NCI-H2107 treated with DMSO at 0.1 percent for 48 hours (cell line): ENCODE results near the gene SMIM27.
A peak's percentile ranks its signal among the peaks of the same experiment; 100 is the strongest.
"Not testable (repeated sequence)": the region's sequence is repeated elsewhere in the genome, so short reads cannot be mapped to it uniquely, and the experiment has no call there.

ENCODE experiments used
- DNase-seq: peaks from one replicate; lab custom pipeline; 2025; ENCODE audit not compliant: unreplicated experiment; lab: John Stamatoyannopoulos, UW

Gene SMIM27, protein sequence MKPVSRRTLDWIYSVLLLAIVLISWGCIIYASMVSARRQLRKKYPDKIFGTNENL

DNA sequence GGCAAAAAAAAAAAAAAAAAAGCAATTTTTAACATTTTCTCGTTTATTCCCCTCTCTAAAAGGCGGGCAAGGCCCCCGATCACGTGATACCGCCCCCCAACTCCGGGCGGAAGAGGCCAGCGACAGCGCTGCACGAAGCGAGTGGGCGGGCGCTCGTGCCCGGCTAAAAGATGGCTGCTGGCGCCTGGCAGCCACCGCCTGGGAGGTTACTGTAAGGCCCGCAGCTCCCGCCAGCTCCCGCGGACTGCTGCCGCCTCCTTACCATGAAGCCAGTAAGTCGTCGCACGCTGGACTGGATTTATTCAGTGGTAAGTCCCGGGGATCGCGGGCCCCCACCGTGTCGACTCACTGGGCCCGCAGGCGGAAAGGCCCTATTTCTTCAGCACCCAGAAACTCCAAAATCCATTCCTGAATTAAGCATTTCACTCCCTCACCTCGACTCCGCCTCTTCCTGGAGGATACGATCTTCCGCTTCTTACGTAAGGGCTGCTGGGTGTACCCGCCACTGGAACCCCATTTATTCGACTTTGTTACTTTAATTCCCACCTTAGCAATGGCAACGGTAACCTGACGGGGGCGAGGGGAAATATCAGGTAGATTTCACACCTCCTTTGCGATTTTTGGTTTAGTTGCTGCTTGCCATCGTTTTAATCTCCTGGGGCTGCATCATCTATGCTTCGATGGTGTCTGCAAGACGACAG, at the start of gene SMIM27, which contains the start of gene TOPORS:
Gene SMIM27 (plus strand): TSS at position 156 of the 701 bp plus-strand sequence. CDS start 108 bp downstream, at position 264.
Gene TOPORS (minus strand): TSS at position 415 of the 701 bp plus-strand sequence. CDS start 150 bp downstream, at position 265.
- DNase-seq, result peak; percentile 92

DNA sequence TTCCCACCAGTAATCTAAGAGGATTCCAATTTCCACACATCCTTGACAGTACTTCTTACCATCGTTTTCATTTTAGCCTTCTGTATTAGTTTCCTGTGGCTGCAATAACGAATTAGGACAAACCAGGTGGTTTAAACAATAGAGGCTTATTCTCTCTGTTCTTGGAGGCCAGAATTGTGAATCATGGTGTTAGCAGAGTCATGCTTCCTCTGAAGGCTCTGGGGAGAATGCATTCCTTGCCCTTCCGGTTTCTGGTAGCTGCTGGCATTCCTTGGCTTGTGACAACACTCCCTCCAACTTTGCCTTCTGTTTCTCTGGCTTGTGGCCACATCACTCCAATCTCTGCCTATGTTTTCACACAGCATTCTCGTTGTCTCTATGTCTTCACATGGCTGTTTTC, 49.7 kb upstream of the SMIM27 start:
- DNase-seq, result no peak

GRCh38 chr9:32503008-32503407, 49.1 kb upstream of the SMIM27 start:
- DNase-seq, result no peak

DNA sequence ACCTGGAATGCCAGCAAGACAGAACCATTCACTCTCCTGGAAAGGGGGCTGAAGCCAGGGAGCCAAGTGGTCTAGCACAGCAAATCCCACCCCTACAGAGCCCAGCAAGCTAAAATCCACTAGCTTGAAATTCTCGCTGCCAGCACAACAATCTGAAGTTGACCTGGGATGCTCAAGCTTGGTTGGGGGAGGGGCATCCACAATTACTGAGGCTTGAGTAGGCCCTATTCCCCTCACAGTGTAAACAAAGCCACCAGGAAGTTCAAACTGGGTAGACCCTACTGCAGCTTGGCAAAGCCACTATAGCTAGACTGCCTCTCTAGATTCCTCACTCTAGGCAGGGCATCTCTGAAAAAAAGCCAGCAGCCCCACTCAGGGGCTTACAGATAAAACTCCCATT, 43.4 kb upstream of the SMIM27 start:
- DNase-seq, result no peak

GRCh38 chr9:32516241-32516640, 35.9 kb upstream of the SMIM27 start:
- DNase-seq, result no peak

GRCh38 chr9:32518276-32518675, 33.9 kb upstream of the SMIM27 start:
- no peak for DNase-seq

- no peak for DNase-seq
Measured at GRCh38 chr9:32523910-32524309, 28.2 kb upstream of the SMIM27 start.

DNA sequence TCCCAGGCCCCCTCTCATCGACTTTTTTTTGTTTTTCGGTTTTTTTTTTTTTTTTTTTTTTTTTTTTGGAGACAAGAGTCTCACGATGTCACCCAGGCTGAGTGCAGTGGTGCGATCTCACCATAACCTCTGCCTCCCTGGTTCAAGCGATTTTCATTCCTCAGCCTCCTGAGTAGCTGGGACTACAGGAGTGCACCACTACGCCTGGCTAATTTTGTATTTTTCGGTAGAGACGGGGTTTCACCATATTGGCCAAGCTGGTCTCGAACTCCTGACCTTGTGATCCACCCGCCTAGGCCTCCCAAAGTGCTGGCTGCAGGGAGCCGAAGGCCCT, 27.6 kb upstream of the SMIM27 start:
- not testable (repeated sequence) for DNase-seq

- DNase-seq, result peak; percentile 53
Measured at GRCh38 chr9:32524892-32525708, 27.0 kb upstream of the SMIM27 start.

- DNase-seq, result peak; percentile 66
Measured at GRCh38 chr9:32525709-32526030, 26.5 kb upstream of the SMIM27 start.

DNA sequence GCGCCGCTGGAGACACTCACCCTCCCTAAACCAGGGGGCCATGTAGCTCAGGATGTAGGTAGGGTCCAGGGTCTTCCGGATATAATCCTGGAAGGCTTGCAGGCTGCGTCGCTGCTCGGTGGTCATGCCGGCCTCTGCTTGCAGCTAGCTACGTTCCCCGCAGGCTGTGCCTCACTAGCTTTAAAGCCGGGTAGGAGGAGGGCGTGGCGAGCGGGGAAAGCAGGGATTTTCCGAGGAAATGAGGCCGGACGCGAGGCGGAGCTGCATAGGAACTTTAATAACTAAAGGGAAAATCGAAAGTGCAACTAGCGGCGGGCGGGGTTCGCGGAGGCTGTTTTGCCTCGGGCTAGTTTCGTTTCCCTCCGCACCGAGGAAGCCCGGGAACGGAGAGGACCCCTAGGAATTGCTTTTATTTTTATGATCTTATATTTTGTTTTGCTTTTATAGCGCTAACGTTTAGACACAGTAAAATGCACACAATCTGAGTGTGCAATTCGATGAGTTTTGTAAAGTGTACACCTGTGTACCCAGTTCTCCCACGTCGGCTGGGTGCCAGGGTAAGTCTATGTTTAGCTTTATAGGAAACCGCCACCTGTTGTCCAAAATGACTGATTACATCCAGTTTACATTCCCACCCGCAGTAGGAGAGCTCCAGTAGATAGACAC, 26.0 kb upstream of the SMIM27 start, which contains the start of gene RIGI:
Gene RIGI (minus strand): TSS at position 156 of the 666 bp plus-strand sequence. CDS start 30 bp downstream, at position 126.
- peak; percentile 94 for DNase-seq

DNA sequence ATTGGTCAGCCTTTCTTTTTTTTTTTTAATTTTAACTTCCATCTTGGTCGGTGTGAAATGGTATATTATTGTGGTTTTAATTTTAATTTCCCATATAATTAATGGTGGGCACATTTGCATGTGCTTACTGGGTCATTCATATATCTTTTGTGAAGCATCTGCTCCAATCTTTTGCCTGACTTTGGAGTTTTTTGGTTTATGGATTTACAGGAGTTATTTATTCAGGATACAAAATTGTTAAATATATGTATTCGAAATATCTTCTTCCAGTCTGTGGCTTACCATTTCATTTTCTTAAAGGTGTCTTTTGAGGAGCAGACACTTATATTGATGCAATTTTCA, 25.4 kb upstream of the SMIM27 start:
- DNase-seq, result no peak

GRCh38 chr9:32533336-32533735, 18.8 kb upstream of the SMIM27 start:
- DNase-seq, result no peak

DNA sequence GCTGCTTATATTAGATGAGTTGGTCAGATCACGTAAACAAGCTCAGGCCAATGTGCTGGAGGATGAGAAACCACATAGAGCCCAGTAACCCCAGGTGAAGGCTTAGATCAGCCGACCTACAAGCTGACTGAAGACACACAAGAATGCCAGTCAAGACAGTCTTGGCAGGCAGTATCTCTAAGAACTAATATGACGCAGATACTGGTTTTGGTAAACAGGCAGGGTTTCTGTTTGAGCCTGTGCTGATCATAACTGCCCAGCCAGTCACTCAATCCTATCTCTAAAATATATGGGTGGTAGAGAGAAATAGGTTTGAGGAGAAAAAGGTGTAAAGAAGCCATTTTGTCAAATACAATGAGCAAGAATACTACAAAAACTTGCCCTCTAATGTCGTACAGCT, 18.3 kb upstream of the SMIM27 start:
- DNase-seq, result no peak

- DNase-seq, result no peak
Measured at GRCh38 chr9:32543047-32543446, 9.1 kb upstream of the SMIM27 start.

- DNase-seq, result no peak
Measured at GRCh38 chr9:32545884-32546283, 6.2 kb upstream of the SMIM27 start.

GRCh38 chr9:32548213-32548612, 3.9 kb upstream of the SMIM27 start:
- DNase-seq, result not testable (repeated sequence)

- DNase-seq, result no peak
Measured at GRCh38 chr9:32550150-32550561, 2.0 kb upstream of the SMIM27 start.

GRCh38 chr9:32550562-32551275, 1.4 kb upstream of the SMIM27 start:
- DNase-seq, result peak; percentile 82

DNA sequence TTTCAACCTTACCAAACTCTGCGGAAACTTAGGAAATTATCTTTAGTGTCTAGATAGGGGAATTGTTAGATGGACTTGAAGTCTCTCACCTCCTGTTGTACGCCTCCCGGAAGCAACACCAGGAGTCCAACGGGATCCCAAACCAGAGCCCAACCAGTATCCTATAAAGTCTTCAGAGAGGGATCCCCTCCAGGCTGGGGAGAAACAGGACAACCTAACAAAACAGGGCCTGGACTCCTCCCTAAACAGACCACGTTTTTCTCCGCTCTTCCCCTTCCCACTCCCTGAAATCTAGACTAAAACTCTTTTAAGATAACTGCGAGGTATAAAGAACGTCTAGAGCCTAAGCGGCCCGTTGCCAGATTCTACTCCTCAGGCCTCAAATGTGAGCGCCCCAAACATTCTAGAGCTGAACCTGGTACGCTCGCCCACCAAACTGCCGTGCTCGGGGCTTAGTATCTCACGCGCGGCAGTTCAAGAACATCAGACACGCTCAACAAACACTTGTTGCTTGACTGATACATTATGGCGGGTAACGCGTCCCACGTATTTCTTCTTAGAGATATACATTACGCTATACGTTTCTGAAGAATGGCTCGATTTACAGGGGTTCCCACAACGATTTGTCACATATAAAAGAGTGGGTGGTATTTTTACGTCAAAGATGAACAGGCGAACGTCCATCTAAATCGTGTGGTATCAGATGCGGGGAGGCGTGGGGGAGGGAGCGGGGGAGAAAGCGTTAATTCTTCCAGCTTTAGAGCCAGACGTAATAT, 663 bp upstream of the SMIM27 start:
- DNase-seq, result peak; percentile 54
